ENCODE data around the gene KIAA1328. TPM values are rescaled to one million over a fixed set of nuclear protein-coding genes. Genes with fewer than 3 reads are reported as not detected.

KIAA1328 gene
- total RNA-seq, 1 donor from 2014 or later: 8.6 TPM

GRCh38 chr18:37184209-37184868 lies 355.4 kb downstream of the KIAA1328 start:
- intact Hi-C loops (cut with micrococcal nuclease): no loop called here

- intact Hi-C loops (cut with micrococcal nuclease): no loop called here
Observed at GRCh38 chr18:37188016-37188791, 359.3 kb downstream of the KIAA1328 start.

- intact Hi-C loops (cut with micrococcal nuclease): no loop called here
Observed at GRCh38 chr18:37199741-37200140, 370.8 kb downstream of the KIAA1328 start.

GRCh38 chr18:37207343-37207742 lies 378.4 kb downstream of the KIAA1328 start:
- intact Hi-C loops (cut with micrococcal nuclease): no loop called here

GRCh38 chr18:37210781-37211180 lies 381.9 kb downstream of the KIAA1328 start:
- intact Hi-C loops (cut with micrococcal nuclease): no loop called here

- intact Hi-C loops (cut with micrococcal nuclease): no loop called here
Observed at GRCh38 chr18:37218022-37218590, 389.2 kb downstream of the KIAA1328 start.

- intact Hi-C loops (cut with micrococcal nuclease): no loop called here
Observed at GRCh38 chr18:37219257-37219656, 390.3 kb downstream of the KIAA1328 start.

GRCh38 chr18:37222354-37222998 lies 393.5 kb downstream of the KIAA1328 start:
- intact Hi-C loops (cut with micrococcal nuclease): no loop called here

GRCh38 chr18:37222999-37223378 lies 394.1 kb downstream of the KIAA1328 start:
- intact Hi-C loops (cut with micrococcal nuclease): no loop called here

GRCh38 chr18:37225279-37225678 lies 396.4 kb downstream of the KIAA1328 start:
- intact Hi-C loops (cut with micrococcal nuclease): no loop called here

- intact Hi-C loops (cut with micrococcal nuclease): no loop called here
Observed at GRCh38 chr18:37230768-37231167, 401.8 kb downstream of the KIAA1328 start.

GRCh38 chr18:37231251-37231650 lies 402.3 kb downstream of the KIAA1328 start:
- intact Hi-C loops (cut with micrococcal nuclease): no loop called here

GRCh38 chr18:37235583-37235982 lies 406.7 kb downstream of the KIAA1328 start:
- intact Hi-C loops (cut with micrococcal nuclease): no loop called here

- intact Hi-C loops (cut with micrococcal nuclease): no loop called here
Observed at GRCh38 chr18:37238282-37239108, 409.6 kb downstream of the KIAA1328 start.

- intact Hi-C loops (cut with micrococcal nuclease): loop anchor here (10.0 kb wide), 1 partner anchor 417 kb away; the partner anchor contains the start of genes KIAA1328 and TPGS2
Observed at GRCh38 chr18:37242091-37242490, 413.2 kb downstream of the KIAA1328 start.

- intact Hi-C loops (cut with micrococcal nuclease): loop anchor here (10.0 kb wide), 1 partner anchor 418 kb away; the partner anchor contains the start of genes KIAA1328 and TPGS2
Observed at GRCh38 chr18:37242826-37243560, 414.1 kb downstream of the KIAA1328 start.

GRCh38 chr18:37243741-37244140 lies 414.8 kb downstream of the KIAA1328 start:
- intact Hi-C loops (cut with micrococcal nuclease): loop anchor here (10.0 kb wide), 1 partner anchor 419 kb away; the partner anchor contains the start of genes KIAA1328 and TPGS2

GRCh38 chr18:37244618-37245017 lies 415.7 kb downstream of the KIAA1328 start:
- intact Hi-C loops (cut with micrococcal nuclease): loop anchor here (10.0 kb wide), 1 partner anchor 420 kb away; the partner anchor contains the start of genes KIAA1328 and TPGS2

- intact Hi-C loops (cut with micrococcal nuclease): loop anchor here (10.0 kb wide), 1 partner anchor 422 kb away; the partner anchor contains the start of genes KIAA1328 and TPGS2
Observed at GRCh38 chr18:37246779-37247340, 417.9 kb downstream of the KIAA1328 start.

All from T-helper 1 cell treated with Interleukin-12 subunit alpha and Interleukin-12 subunit beta and Interleukin-4 antibody, amounts not matched to agents 30 ng/mL and 1 ng/mL, for 36 hours (primary cell).